BLaER1 treated with 17β-estradiol and CSF1 and Interleukin-3, amounts not matched to agents 10 nM and 100 nM (cell line): ENCODE data around the gene KIAA0232.

ENCODE experiments used
- H3K27ac ChIP-seq, 11 experiments: shearing (Covaris generic); formaldehyde crosslinking; 2 replicates each; pipeline ENCODE4 v1.8.1; 2022
- H3K27me3 ChIP-seq, 11 experiments: shearing (Covaris generic); formaldehyde crosslinking; 2 replicates each; pipeline ENCODE4 v1.8.1; 2022
- H3K36me3 ChIP-seq, 11 experiments: shearing (Covaris generic); formaldehyde crosslinking; 2 replicates each; pipeline ENCODE4 v1.8.1; 2022
- H3K4me1 ChIP-seq, 10 experiments: shearing (Covaris generic); formaldehyde crosslinking; 2 replicates each; pipeline ENCODE4 v1.8.1; 2022
- H3K4me2 ChIP-seq, 11 experiments: shearing (Covaris generic); formaldehyde crosslinking; 2 replicates each; pipeline ENCODE4 v1.8.1; 2022
- H3K4me3 ChIP-seq, 10 experiments: shearing (Covaris generic); formaldehyde crosslinking; 2 replicates each; pipeline ENCODE4 v1.8.1; 2022
- H3K9ac ChIP-seq, 11 experiments: shearing (Covaris generic); formaldehyde crosslinking; 2 replicates each; pipeline ENCODE4 v1.8.1; 2022
- H3K9me3 ChIP-seq, 11 experiments: shearing (Covaris generic); formaldehyde crosslinking; replicated peaks in 1 of 11; 2 replicates each; pipeline ENCODE4 v1.8.1; 2022
- H4K20me1 ChIP-seq, 11 experiments: shearing (Covaris generic); formaldehyde crosslinking; 2 replicates each; pipeline ENCODE4 v1.8.1; 2022
- Cebpa-rat ChIP-seq, 11 experiments: shearing (Covaris generic); IDR thresholded peaks; 2 replicates each; pipeline ENCODE4 v1.8.1; 2022

KIAA0232 gene

GRCh38 chr4:6746721-6747293 is 35.7 kb upstream of the KIAA0232 start:
- H3K36me3 ChIP-seq, result no peaks in the 10 kb centered on the region
- H3K9me3 ChIP-seq, result peaks cover 0 to 15% (median 0%) of the 10 kb centered on the region in 11 experiments; a peak in 4 of 22 replicates
- no peaks in the 10 kb centered on the region for H4K20me1 ChIP-seq
- H3K4me3 ChIP-seq, result no peak overlapping the region
- H3K4me2 ChIP-seq, result peak overlapping the region in 10 of 11 experiments; percentile 6 to 48 (median 30); a peak in 14 of 22 replicates
- H3K27ac ChIP-seq, result peak overlapping the region in 2 of 11 experiments; percentile 17 to 27; a peak in 1 of 22 replicates
- peak overlapping the region in 1 of 11 experiments; percentile 12; a peak in 1 of 22 replicates for H3K9ac ChIP-seq
- H3K4me1 ChIP-seq, result peaks cover 49 to 62% (median 56%) of the 10 kb centered on the region in 10 experiments
- no peak for TF ChIP-seq Cebpa-rat (IDR thresholded peaks at IDR 0.05)
- no peaks in the 10 kb centered on the region for H3K27me3 ChIP-seq

- Histone ChIP-seq H3K4me3 (no peak overlapping the region), H3K9me3 (peaks cover 0 to 15% (median 0%) of the 10 kb centered on the region in 11 experiments; a peak in 4 of 22 replicates), H3K36me3 (no peaks in the 10 kb centered on the region), H4K20me1 (no peaks in the 10 kb centered on the region), H3K4me2 (peak overlapping the region in 10 of 11 experiments; percentile 6 to 48 (median 30); a peak in 13 of 22 replicates), H3K9ac (peak overlapping the region in 1 of 11 experiments; percentile 12; a peak in 1 of 22 replicates), H3K4me1 (peaks cover 50 to 64% (median 60%) of the 10 kb centered on the region in 10 experiments), H3K27me3 (no peaks in the 10 kb centered on the region), H3K27ac (peak overlapping the region in 3 of 11 experiments; percentile 17 to 34 (median 27); a peak in 2 of 22 replicates)
- no peak for TF ChIP-seq Cebpa-rat (IDR thresholded peaks at IDR 0.05)
These were observed 35.1 kb upstream of the KIAA0232 start for GRCh38 chr4:6747294-6748051.

GRCh38 chr4:6748286-6748685 is 34.2 kb upstream of the KIAA0232 start:
- Histone ChIP-seq H4K20me1 (no peaks in the 10 kb centered on the region), H3K27ac (0 out of 22 replicates have a peak overlapping the region, but pooled peaks of 1 of the 11 experiments have one; percentile 34), H3K4me3 (no peak overlapping the region), H3K9me3 (peaks cover 0 to 15% (median 0%) of the 10 kb centered on the region in 11 experiments; a peak in 4 of 22 replicates), H3K27me3 (no peaks in the 10 kb centered on the region), H3K9ac (no peak overlapping the region), H3K4me1 (peaks cover 48 to 69% (median 59%) of the 10 kb centered on the region in 10 experiments), H3K4me2 (peak overlapping the region in 3 of 11 experiments; percentile 4 to 24 (median 7); a peak in 2 of 22 replicates), H3K36me3 (no peaks in the 10 kb centered on the region)
- no peak for TF ChIP-seq Cebpa-rat (IDR thresholded peaks at IDR 0.05)

- Histone ChIP-seq H3K9me3 (peaks cover 0 to 9% (median 0%) of the 10 kb centered on the region in 11 experiments; a peak in 2 of 22 replicates), H3K4me2 (peak overlapping the region in 7 of 11 experiments; percentile 21 to 85 (median 72); a peak in 11 of 22 replicates), H4K20me1 (no peaks in the 10 kb centered on the region), H3K36me3 (no peaks in the 10 kb centered on the region), H3K27me3 (no peaks in the 10 kb centered on the region), H3K27ac (peak overlapping the region in 5 of 11 experiments; percentile 9 to 71 (median 22); a peak in 4 of 22 replicates), H3K4me1 (peaks cover 48 to 77% (median 60%) of the 10 kb centered on the region in 10 experiments), H3K4me3 (no peak overlapping the region), H3K9ac (peak overlapping the region in 4 of 11 experiments; percentile 5 to 40 (median 26); a peak in 5 of 22 replicates)
- no peak for TF ChIP-seq Cebpa-rat (IDR thresholded peaks at IDR 0.05)
These were observed 33.0 kb upstream of the KIAA0232 start for GRCh38 chr4:6749340-6750171.

- no peaks in the 10 kb centered on the region for H4K20me1 ChIP-seq
- H3K9ac ChIP-seq, result peak overlapping the region in 7 of 11 experiments; percentile 19 to 70 (median 56); a peak in 5 of 22 replicates
- H3K9me3 ChIP-seq, result 0 out of 22 replicates have a peak, but pooled peaks cover 0 to 3% (median 0%) of the 10 kb centered on the region in 11 experiments
- no peaks in the 10 kb centered on the region for H3K27me3 ChIP-seq
- H3K27ac ChIP-seq, result peak overlapping the region in 9 of 11 experiments; percentile 33 to 73 (median 64); a peak in 12 of 22 replicates
- no peaks in the 10 kb centered on the region for H3K36me3 ChIP-seq
- H3K4me1 ChIP-seq, result peaks cover 48 to 77% (median 60%) of the 10 kb centered on the region in 10 experiments
- no peak overlapping the region for H3K4me3 ChIP-seq
- no peak for TF ChIP-seq Cebpa-rat (IDR thresholded peaks at IDR 0.05)
- H3K4me2 ChIP-seq, result peak overlapping the region; percentile 69 to 98 (median 82)
These were observed 32.0 kb upstream of the KIAA0232 start for GRCh38 chr4:6750286-6751221.

GRCh38 chr4:6751611-6752485 is 30.7 kb upstream of the KIAA0232 start:
- Histone ChIP-seq H3K4me2 (peak overlapping the region; percentile 69 to 98 (median 82)), H3K9me3 (0 out of 22 replicates have a peak, but pooled peaks cover 0 to 3% (median 0%) of the 10 kb centered on the region in 11 experiments), H4K20me1 (no peaks in the 10 kb centered on the region), H3K27ac (peak overlapping the region; percentile 22 to 73 (median 64); a peak in 19 of 22 replicates), H3K36me3 (no peaks in the 10 kb centered on the region), H3K4me3 (peak overlapping the region in 6 of 10 experiments; percentile 8 to 45 (median 40); a peak in 7 of 20 replicates), H3K9ac (peak overlapping the region in 8 of 11 experiments; percentile 19 to 70 (median 57); a peak in 15 of 22 replicates), H3K27me3 (no peaks in the 10 kb centered on the region), H3K4me1 (peaks cover 39 to 72% (median 53%) of the 10 kb centered on the region in 10 experiments)
- TF ChIP-seq Cebpa-rat (IDR thresholded peaks at IDR 0.05), result no peak

GRCh38 chr4:6752486-6752829 is 30.1 kb upstream of the KIAA0232 start:
- no peaks in the 10 kb centered on the region for H3K36me3 ChIP-seq
- H3K4me3 ChIP-seq, result no peak overlapping the region
- no peak for TF ChIP-seq Cebpa-rat (IDR thresholded peaks at IDR 0.05)
- 0 out of 22 replicates have a peak, but pooled peaks cover 0 to 3% (median 0%) of the 10 kb centered on the region in 11 experiments for H3K9me3 ChIP-seq
- H4K20me1 ChIP-seq, result no peaks in the 10 kb centered on the region
- peaks cover 33 to 65% (median 47%) of the 10 kb centered on the region in 10 experiments for H3K4me1 ChIP-seq
- peak overlapping the region in 2 of 11 experiments; percentile 9 to 27; a peak in 2 of 22 replicates for H3K9ac ChIP-seq
- H3K27ac ChIP-seq, result peak overlapping the region in 9 of 11 experiments; percentile 22 to 73 (median 64); a peak in 16 of 22 replicates
- H3K4me2 ChIP-seq, result peak overlapping the region; percentile 69 to 98 (median 82)
- H3K27me3 ChIP-seq, result no peaks in the 10 kb centered on the region
